NCI-H82 (cell line): ENCODE data around the gene DPH5.

Experiments used
- DNase-seq: peaks from one replicate; lab custom pipeline; 2025; lab: John Stamatoyannopoulos, UW

The DPH5 gene

GRCh38 chr1:101030881-101031280 is 5.3 kb upstream of the DPH5 start:
- DNase-seq: no peak

GRCh38 chr1:101029184-101029583 is 3.6 kb upstream of the DPH5 start:
- no peak for DNase-seq

GRCh38 chr1:101028466-101028865 is 2.9 kb upstream of the DPH5 start:
- DNase-seq: no peak

GRCh38 chr1:101027194-101027772 is 1.7 kb upstream of the DPH5 start:
- DNase-seq: no peak

- peak; percentile 62 for DNase-seq
Observed at GRCh38 chr1:101026430-101026788, 825 bp upstream of the DPH5 start.

- peak; percentile 57 for DNase-seq
Observed at GRCh38 chr1:101025283-101025656, 314 bp downstream of the DPH5 start.

- DNase-seq: no peak
Observed at GRCh38 chr1:101022294-101022693, 3.3 kb downstream of the DPH5 start.

- DNase-seq: no peak
Observed at GRCh38 chr1:101017448-101017847, 8.1 kb downstream of the DPH5 start.

- no peak for DNase-seq
Observed at GRCh38 chr1:101013776-101014175, 11.8 kb downstream of the DPH5 start.

- no peak for DNase-seq
Observed at GRCh38 chr1:101008229-101008834, 17.3 kb downstream of the DPH5 start.

GRCh38 chr1:101006553-101006952 is 19.0 kb downstream of the DPH5 start:
- no peak for DNase-seq

GRCh38 chr1:101005871-101006270 is 19.7 kb downstream of the DPH5 start:
- DNase-seq: peak; percentile 24

- DNase-seq: no peak
Observed at GRCh38 chr1:101005183-101005582, 20.4 kb downstream of the DPH5 start.

- DNase-seq: no peak
Observed at GRCh38 chr1:101004670-101005069, 20.9 kb downstream of the DPH5 start.

GRCh38 chr1:101004061-101004460 is 21.5 kb downstream of the DPH5 start:
- DNase-seq: no peak

- DNase-seq: no peak
Observed at GRCh38 chr1:101003012-101003650, 22.5 kb downstream of the DPH5 start.

- DNase-seq: no peak
Observed at GRCh38 chr1:101002551-101002950, 23.0 kb downstream of the DPH5 start.

- no peak for DNase-seq
Observed at GRCh38 chr1:101000131-101000873, 25.3 kb downstream of the DPH5 start.

- no peak for DNase-seq
Observed at GRCh38 chr1:100998426-100998825, 27.2 kb downstream of the DPH5 start.

- DNase-seq: no peak
Observed at GRCh38 chr1:100995198-100995988, 30.2 kb downstream of the DPH5 start.

- no peak for DNase-seq
Observed at GRCh38 chr1:100989306-100990077, 36.1 kb downstream of the DPH5 start.

- no peak for DNase-seq
Observed at GRCh38 chr1:100988121-100988520, 37.5 kb downstream of the DPH5 start.
